ENCODE measurements around the gene TNK1. TPM values are rescaled to one million over a fixed set of nuclear protein-coding genes. Genes with fewer than 3 reads are reported as not detected.

TNK1 gene
- total RNA-seq, 4 donors from 2014 or later, result 38.9 to 110 (median 53.2) TPM

DNA sequence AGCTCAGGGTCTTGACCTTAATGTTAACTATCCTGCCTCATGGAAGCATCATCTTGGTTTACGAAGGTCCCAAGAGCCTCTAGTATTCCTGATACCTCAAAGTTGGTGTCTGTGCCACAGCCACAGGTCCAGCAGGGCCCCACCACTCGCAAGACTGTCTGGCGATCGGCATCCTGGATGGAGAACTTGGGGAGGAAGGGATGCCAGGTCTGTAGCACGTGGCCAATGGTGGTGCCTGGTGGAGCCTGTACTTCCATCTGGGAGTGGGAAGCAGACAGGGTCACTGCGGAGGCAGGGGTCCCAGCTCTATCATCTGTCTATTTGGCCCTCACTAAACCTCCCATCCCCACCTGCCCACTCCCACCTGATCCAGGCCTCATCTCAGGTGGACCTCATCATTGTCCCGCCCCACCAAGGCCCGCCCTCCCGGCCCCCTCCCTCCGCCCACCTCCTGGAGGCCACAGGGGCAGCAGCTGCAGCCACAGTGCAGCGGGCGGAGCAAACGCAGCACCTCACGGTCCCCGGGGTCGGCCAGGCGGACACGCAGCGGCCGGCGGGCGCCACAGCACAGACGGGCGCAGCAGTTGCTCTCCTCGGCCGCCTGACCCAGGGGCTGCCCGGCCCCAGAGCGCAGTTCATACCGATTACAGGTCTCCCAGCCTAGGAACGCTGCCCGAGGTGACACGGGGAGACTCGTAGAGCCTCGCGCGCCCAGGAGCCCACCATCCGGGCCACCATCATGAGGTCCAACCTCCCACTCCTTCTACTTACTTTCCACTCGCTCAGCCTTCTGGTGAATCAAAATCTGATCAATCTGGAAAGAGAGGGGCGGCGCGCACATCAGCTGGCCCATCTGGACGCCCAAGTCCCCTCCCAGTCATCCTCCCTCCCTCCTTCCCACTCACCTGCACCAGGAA is 12.1 kb downstream of the TNK1 start:
- Histone ChIP-seq H3K36me3 (no peaks in the 10 kb centered on the region), H3K4me1 (peaks cover 11 to 22% (median 17%) of the 10 kb centered on the region in 4 donors), H3K9me3 (no peaks in the 10 kb centered on the region), H3K27ac (peak overlapping the region in 3 of 4 donors; percentile 93 to 98 (median 95)), H3K27me3 (no peaks in the 10 kb centered on the region), H3K4me3 (peak overlapping the region in 2 of 4 donors; percentile 86 to 91)
- TF ChIP-seq EP300 (IDR thresholded peaks at IDR 0.05; ENCODE audit: low read depth) (no peak), POLR2AphosphoS5 (IDR thresholded peaks at IDR 0.05) (no peak), POLR2A (IDR thresholded peaks at IDR 0.05) (no peak)
- TF ChIP-seq, protein P1, sequence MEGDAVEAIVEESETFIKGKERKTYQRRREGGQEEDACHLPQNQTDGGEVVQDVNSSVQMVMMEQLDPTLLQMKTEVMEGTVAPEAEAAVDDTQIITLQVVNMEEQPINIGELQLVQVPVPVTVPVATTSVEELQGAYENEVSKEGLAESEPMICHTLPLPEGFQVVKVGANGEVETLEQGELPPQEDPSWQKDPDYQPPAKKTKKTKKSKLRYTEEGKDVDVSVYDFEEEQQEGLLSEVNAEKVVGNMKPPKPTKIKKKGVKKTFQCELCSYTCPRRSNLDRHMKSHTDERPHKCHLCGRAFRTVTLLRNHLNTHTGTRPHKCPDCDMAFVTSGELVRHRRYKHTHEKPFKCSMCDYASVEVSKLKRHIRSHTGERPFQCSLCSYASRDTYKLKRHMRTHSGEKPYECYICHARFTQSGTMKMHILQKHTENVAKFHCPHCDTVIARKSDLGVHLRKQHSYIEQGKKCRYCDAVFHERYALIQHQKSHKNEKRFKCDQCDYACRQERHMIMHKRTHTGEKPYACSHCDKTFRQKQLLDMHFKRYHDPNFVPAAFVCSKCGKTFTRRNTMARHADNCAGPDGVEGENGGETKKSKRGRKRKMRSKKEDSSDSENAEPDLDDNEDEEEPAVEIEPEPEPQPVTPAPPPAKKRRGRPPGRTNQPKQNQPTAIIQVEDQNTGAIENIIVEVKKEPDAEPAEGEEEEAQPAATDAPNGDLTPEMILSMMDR (IDR thresholded peaks at IDR 0.05), result no peak
- WGBS, 2 donors (ENCODE audit: low coverage in 1 of 2), result 83 to 88% methylated on average over 1 to 32 of the region's 42 CpGs
- no peak for DNase-seq
- intact Hi-C loops (cut with DNase I; ENCODE audit: low total_unique reads) (no loop called here), in situ Hi-C loops (cut with MboI; ENCODE audit: low pct_ligation_motif_present in 1 of 4, low pct_unique_long_range_greater_than_20kb in 1 of 4, low sequenced_read_pairs in 3 of 4) (no loop called here)

DNA sequence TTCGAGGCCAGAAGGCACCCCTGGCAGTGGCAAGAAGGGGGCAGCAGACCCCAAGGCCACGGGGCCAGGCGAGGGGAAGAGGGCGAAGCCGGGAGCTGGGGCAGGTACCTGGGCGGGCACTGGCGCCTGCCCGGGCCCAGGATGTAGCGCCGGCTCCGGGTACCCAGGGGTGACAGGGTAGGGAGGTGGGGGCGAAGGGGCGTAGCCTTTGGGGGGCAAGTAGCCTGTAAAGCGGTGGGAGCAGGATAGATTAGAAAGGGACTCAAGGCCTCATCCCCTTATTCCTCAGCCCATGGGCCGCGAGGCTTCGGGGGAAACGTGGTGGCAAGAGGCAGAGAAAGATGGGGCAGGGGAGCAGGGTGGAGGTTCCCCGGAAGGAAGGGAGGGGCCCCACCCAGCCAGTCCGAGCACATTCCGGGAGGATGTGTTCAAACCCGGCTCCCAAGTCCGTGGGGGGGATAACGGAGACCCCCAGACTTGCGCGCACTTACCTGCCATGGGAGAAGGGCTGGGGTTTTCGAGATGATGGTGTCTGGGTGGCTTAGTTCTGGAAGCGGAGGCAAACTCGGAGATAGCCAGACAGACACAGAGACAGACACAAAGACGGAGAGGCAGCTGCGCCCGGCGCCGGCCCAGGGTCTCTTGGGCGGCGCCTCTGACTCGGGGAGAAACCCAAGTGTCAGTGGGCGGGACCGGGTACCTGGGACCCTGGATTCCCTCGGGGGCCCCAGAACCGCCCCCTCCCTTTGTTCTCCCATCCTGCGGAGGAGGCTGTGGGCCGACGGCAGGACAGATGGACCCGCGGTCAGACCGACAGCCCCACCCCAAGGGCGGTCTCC is 12.9 kb downstream of the TNK1 start:
- in situ Hi-C loops (cut with MboI; ENCODE audit: low pct_ligation_motif_present in 1 of 4, low pct_unique_long_range_greater_than_20kb in 1 of 4, low sequenced_read_pairs in 3 of 4), result no loop called here

DNA sequence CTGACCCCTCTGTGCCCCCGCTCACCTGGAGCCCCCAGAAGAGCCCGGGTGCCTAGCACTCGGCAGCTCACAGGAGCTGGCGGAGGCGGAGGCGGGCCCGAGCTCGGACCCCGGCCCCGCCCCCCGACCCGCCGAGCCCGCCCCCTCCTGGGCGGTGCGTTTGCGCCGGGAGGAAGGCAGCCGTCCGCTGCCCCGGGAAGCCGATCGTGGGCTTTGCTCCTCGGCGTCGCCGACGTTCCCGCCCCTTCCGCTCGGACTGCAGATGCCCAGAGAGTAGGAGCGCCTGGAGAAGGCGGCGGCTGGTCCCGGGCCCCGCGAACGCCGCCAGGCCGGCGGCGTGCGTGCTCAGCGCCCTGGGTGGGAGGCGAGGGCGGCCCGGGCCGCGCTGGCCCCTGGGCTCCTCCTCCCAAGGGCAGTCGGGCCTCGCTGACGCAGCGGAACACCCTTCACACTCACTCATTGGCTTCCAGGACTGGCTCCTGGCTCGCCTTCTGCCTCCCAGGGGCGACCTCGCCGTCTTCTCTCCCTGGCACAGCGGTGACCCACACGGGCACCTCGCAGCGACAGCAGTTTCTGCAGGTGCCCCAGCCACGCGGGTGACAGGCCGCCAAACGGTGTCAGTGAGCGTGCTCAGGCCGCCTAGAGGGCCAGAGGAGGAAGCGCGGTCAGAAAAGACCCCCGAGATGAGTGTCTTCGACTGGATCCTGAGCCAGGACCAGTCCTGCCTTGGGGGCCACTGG is 13.7 kb downstream of the TNK1 start, which contains the start of gene PLSCR3:
TSS of gene PLSCR3 (minus strand) at position 74 of the 740 bp plus-strand sequence. CDS start 415 bp downstream, outside the sequence.
- TF ChIP-seq POLR2AphosphoS5 (IDR thresholded peaks at IDR 0.05) (peak; percentile 89 to 94 (median 93)), POLR2A (IDR thresholded peaks at IDR 0.05) (peak; percentile 76), EP300 (IDR thresholded peaks at IDR 0.05; ENCODE audit: low read depth) (no peak)
- TF ChIP-seq, protein P1 (IDR thresholded peaks at IDR 0.05), result peak; percentile 24 to 77 (median 36)
- 2% methylated on average over 17 of the region's 71 CpGs; no CpG with 5 or more reads in 1 of the 2 donors for WGBS, 2 donors (ENCODE audit: low coverage in 1 of 2)
- intact Hi-C loops (cut with DNase I; ENCODE audit: low total_unique reads), result no loop called here

More for the DNA sequence above, 12.9 kb downstream of the TNK1 start:
- Histone ChIP-seq H3K27ac (peak overlapping the region; percentile 90 to 98 (median 94)), H3K4me1 (peaks cover 11 to 22% (median 17%) of the 10 kb centered on the region in 4 donors), H3K4me3 (peak overlapping the region; percentile 59 to 91 (median 77)), H3K27me3 (no peaks in the 10 kb centered on the region), H3K36me3 (no peaks in the 10 kb centered on the region), H3K9me3 (no peaks in the 10 kb centered on the region)
- intact Hi-C loops (cut with DNase I; ENCODE audit: low total_unique reads), result no loop called here
- peak; percentile 51 for DNase-seq
- TF ChIP-seq EP300 (IDR thresholded peaks at IDR 0.05; ENCODE audit: low read depth) (no peak), POLR2A (IDR thresholded peaks at IDR 0.05) (no peak), POLR2AphosphoS5 (IDR thresholded peaks at IDR 0.05) (no peak)
- TF ChIP-seq, protein P1 (IDR thresholded peaks at IDR 0.05), result no peak
- WGBS, 2 donors (ENCODE audit: low coverage in 1 of 2), result 9% methylated on average over 39 of the region's 48 CpGs; no CpG with 5 or more reads in 1 of the 2 donors

More for the DNA sequence above, 13.7 kb downstream of the TNK1 start, which contains the start of gene PLSCR3:
- Histone ChIP-seq H3K27me3 (no peaks in the 10 kb centered on the region), H3K27ac (peak within 1 kb of the TSS; percentile 90 to 98 (median 94)), H3K9me3 (no peaks in the 10 kb centered on the region), H3K4me1 (peaks cover 11 to 22% (median 17%) of the 10 kb centered on the region in 4 donors), H3K36me3 (no peaks in the 10 kb centered on the region), H3K4me3 (peak within 1 kb of the TSS; percentile 59 to 91 (median 77))
- in situ Hi-C loops (cut with MboI; ENCODE audit: low pct_ligation_motif_present in 1 of 4, low pct_unique_long_range_greater_than_20kb in 1 of 4, low sequenced_read_pairs in 3 of 4), result no loop called here
- peak; percentile 90 for DNase-seq

All from transverse colon (tissue), 4 donors.